HG03520 (cell line): ENCODE results near the gene PHF21B.
"Not testable (repeated sequence)": the region's sequence is repeated elsewhere in the genome, so short reads cannot be mapped to it uniquely, and the experiment has no call there.

Experiments used
- ATAC-seq: cut with Tn5 transposase; IDR thresholded peaks from one replicate; pipeline ENCODE4 v1.9.1; 2021; ENCODE audit warnings: mild to moderate bottlenecking, moderate library complexity; ENCODE audit not compliant: unreplicated experiment

Gene PHF21B

GRCh38 chr22:45009606-45010531 is at the start of gene PHF21B:
Gene PHF21B (minus strand): TSS chr22:45010005. CDS start chr22:45009549, 456 bp downstream.
- no peak for ATAC-seq

DNA sequence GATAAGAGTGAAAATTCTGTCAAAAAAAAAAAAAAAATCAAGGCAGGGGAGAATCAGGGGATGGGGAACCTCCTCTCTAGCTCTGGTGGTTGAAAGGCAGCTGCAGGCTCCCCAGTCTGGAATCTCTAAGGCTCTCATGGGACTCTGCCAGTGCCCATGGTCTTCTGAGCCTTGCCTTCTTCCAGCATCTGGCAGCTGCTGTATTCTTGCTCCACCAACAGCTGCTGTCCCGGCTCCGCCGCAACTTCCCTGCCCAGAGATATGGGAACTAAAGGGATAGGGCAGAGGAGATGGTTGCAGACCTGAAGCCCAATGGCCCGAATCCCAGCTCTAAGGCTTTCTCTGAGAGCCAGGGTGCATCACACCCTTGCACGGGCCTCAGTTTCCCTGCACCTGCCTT is 49.5 kb upstream of the PHF21B start:
- ATAC-seq = no peak

DNA sequence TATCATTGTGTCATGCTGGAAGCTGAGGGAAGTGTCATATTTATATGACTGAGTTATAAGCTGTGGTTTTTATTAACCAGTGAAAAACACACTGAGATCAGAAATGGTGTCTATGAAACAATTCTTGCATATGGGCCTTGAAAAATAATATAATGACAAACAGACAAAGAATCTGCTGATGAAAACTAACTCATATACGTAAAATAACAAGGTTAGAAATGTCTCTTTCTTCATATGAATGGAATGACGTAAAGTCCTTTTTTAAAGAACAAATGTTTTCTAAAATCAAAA is 48.8 kb upstream of the PHF21B start:
- ATAC-seq = no peak

GRCh38 chr22:45055936-45056335 is 46.1 kb upstream of the PHF21B start:
- ATAC-seq = no peak

DNA sequence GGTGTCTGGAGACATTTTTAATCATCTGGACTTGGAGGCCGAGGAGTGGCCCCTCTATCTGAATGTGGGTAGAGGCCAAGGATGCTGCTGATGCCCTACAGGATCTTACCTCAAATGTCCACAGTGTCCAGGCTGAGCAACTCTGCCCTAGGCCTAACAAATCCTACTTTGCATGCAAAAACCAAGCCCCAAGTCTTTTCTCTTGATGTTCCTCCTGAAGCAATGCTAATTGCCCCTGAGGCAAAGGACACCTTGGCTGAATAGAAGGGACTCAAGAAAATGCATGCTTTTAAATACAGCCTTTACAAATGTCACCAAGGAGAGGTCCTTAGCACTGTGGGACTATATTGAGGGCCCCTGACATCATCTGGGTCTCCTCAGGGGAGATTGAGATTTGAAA is 43.8 kb upstream of the PHF21B start:
- no peak for ATAC-seq

DNA sequence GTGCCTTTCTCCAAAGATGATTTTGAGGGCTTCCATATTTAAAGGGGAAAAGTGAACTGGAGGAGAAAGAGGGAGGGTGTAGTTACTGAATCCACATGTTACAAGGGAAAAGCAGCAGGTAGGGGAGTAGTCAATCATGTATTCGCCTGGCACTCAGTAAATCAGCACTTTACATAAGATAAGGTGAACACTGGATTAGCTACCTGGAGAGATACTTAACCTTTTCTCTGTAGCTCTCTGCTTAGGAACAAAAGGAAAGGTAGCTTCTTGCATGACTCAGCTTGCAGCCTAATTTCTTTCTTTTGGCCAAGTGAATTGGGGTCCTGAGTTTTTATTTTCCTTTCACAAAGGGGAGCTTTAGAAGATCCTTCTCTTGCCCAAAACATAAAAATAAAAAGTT is 43.3 kb upstream of the PHF21B start:
- no peak for ATAC-seq

DNA sequence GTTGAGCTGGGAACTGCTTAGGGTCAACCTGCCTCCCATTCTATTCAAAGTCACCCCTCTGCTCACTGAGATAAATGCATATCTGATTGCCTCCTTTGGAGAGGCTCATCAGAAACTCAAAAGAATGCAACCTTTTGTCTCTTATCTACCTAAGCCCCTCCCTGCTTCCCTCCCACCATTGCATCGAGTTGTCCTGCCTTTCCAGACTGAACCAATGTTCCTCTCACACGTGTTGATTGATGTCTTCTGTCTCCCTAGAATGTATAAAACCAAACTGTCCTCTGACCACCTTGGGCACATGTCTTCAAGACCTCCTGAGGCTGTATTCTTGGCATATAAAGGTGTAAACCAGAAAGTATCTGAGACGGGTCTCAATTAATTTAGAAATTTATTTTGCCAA is 42.9 kb upstream of the PHF21B start:
- not testable (repeated sequence) for ATAC-seq

GRCh38 chr22:45051946-45052345 is 42.1 kb upstream of the PHF21B start:
- ATAC-seq = no peak

GRCh38 chr22:45051419-45051818 is 41.6 kb upstream of the PHF21B start:
- no peak for ATAC-seq

DNA sequence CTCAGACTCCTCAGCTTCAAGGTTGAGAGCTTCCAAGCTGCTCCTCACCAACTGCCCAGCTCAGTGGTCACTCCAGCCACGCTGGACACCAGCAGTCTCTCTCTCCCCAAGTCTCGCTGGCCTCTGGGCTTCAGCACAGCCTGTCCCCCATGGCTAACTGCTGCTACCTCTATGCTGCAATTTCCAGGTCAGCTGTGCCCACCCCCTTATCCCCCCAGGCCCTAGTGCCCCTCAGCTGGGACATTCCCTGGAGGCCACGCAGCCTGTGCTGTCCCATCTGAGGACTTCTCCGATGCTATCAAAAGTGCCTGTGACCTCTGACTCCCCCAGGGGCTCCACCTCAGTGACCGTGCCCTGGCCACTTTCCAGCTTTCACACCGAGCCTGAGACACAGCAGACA is 37.5 kb upstream of the PHF21B start:
- ATAC-seq = no peak

DNA sequence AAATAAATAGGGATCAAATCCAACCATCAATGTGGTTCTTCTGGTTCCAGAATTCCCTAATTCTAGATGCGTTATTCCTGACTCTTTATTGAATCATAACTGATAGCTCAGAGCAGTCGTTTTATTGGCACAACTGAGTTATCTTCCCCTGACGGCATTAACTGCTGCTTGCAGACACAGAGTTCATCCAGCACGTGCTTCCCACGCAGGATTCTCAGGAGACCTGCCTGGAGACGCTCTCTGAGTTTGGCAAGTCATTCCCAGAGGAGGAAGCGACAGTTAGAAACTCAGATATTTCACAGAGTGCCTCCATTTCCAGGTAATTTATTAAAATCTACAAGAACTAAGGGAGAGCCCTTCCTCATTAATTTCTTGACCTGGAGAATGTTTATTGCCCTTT is 35.4 kb upstream of the PHF21B start:
- ATAC-seq = no peak

DNA sequence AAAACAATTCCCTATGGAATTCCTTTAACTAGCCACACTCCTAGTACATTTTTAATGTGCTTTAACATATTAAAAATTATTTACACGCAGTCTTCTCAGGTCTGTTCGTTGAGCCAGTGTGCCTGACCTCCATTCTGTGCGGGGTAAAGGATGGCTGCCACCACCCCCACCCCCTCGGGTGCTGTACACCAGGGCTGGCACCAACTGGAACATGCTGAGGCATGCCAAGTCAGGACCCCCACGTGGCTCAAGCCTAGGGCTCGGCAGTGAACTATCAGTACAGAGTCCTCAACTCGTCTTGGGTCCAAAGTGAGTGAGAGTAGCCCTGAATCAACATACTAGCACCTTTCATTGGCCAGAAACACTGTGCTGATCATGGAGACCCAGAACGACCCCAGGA is 32.5 kb upstream of the PHF21B start:
- ATAC-seq = no peak

DNA sequence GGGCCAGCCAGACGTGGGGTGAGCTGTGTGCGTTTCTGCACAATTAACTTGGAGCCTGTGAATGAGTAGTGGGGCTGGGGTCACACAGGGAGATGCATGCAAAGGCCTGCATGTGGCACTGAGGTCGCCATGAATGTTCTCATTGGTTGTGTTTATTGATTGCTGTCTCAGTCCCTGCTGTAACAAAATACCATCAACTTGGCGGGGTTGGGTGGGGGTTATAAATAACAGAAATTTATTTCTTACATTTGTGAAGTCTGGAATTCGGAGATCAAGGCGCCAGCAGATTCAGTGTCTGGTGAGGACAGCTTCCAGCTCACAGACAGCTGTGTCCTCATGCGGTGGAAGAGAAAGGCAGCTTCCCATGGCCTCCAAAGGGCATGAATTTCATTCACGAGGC is 29.3 kb upstream of the PHF21B start:
- no peak for ATAC-seq

- no peak for ATAC-seq
Observed at GRCh38 chr22:45036154-45036553, 26.3 kb upstream of the PHF21B start.

GRCh38 chr22:45034821-45035220 is 25.0 kb upstream of the PHF21B start:
- no peak for ATAC-seq

- ATAC-seq = no peak
Observed at GRCh38 chr22:45034156-45034555, 24.4 kb upstream of the PHF21B start.

DNA sequence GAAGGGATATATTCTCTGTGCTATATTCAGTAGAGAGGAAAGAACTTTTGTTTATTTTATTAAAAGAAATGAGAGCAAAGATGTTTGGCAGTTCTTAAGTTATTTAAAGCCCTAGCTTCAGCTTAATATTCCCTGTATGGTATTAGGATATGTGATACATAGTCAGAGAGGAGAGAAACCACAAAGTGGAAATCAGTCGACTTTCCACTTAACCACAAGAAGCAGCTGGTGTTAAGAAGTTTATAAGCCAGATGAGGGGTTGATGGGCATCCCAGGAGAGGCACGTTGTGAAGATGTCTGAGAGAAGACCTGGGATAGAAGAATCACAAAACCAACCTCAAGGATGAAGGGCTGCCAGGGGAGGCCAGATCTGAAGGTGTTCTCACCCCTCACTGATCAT is 23.3 kb upstream of the PHF21B start:
- ATAC-seq = no peak

DNA sequence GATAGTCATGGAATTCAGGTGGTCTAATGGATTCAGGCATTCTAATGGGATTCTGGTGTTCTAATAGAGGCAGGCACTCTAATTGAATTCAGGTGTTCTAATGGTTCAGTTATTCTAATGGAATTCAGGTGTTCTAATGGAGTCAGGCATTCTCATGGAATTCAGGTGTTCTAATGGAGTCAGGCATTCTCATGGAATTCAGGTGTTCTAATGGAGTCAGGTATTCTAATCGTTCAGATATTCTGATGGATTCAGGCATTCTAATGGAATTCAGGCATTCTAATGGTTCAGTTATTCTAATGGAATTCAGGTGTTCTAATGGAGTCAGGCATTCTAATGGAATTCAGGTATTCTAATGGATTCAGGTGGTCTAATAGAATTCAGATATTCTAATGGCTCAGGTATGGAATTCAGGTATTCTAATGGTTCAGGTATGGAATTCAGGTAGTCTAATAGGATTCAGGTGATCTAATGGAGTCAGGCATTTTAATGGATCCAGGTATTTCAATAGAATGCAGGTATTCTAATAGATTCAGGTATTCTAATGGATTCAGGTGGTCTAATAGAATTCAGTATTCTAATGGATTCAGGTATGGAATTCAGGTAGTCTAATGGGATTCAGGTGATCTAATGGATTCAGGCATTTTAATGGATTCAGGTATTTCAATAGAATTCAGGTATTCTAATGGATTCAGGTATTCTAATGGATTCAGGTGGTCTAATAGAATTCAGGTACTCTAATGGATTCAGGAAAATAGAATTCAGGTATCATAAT is 22.0 kb upstream of the PHF21B start:
- no peak for ATAC-seq

DNA sequence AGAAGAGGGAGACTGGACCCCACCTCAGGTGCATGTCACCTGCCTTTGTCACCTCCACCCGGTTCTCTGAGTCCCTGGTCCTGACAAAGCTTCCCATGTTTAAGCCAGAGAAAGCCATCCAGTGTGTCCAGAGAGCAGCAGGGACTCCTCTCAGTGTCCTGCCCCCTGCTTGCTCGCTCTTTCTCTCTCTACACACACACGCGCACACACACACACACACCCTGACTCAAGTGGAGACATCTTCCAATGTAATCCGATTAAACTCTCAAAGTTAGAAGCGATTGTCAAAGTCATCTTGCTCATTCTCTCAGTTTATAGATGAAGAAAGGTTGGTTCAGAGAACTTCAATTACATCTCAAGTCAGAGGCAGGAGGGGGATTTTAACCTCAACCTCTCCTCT is 19.7 kb upstream of the PHF21B start:
- no peak for ATAC-seq

GRCh38 chr22:45026511-45026910 is 16.7 kb upstream of the PHF21B start:
- ATAC-seq = no peak

- ATAC-seq = no peak
Observed at GRCh38 chr22:45023431-45023830, 13.6 kb upstream of the PHF21B start.
